Caco-2 (cell line): ENCODE results near the gene TFPT. TPM values are rescaled to one million over a fixed set of nuclear protein-coding genes. Genes with fewer than 3 reads are reported as not detected.

Experiments
- BruUV-seq: library from RNA; stranded (reverse); fragments of 400-500 nt; replicated peaks from 2 replicates; lab custom pipeline; 2021; lab: Mats Ljungman, UMichigan
- CTCF ChIA-PET: fragments of 300-600 bp; sonication (Branson Sonifier 250); formaldehyde crosslinking; loops from one replicate; lab custom pipeline; 2022; ENCODE audit warnings: antibody characterized with exemption; lab: Charles Lee
- POLR2A ChIA-PET: fragments of 300-600 bp; sonication (Branson Sonifier 250); formaldehyde crosslinking; loops from one replicate; lab custom pipeline; 2022; ENCODE audit warnings: antibody characterized with exemption; lab: Charles Lee
- DNase-seq, 2 experiments: peaks; one replicate each; pipeline versions ENCODE4 v3.0.0 to v3.0.0-alpha.2; 2020 to 2022
- H3K27me3 ChIP-seq: replicated peaks from 2 replicates; pipeline ENCODE4 v1.6.0; 2011; ENCODE audit warnings: low read length; ENCODE audit not compliant: control insufficient read depth, insufficient read depth
- H3K36me3 ChIP-seq: 2 replicates; pipeline ENCODE4 v1.5.1; 2011; ENCODE audit warnings: low read length; ENCODE audit not compliant: control insufficient read depth, insufficient read depth
- H3K4me1 ChIP-seq: fragments of 250-450 bp; sonication (Bioruptor Pico); 2 replicates; pipeline ENCODE4 v1.5.1; 2020; ENCODE audit warnings: mild to moderate bottlenecking
- H3K4me3 ChIP-seq: 2 replicates; pipeline ENCODE4 v1.5.1; 2011; ENCODE audit warnings: low read depth, mild to moderate bottlenecking, control low read depth, low read length
- H3K9me3 ChIP-seq: fragments of 250-450 bp; sonication (Bioruptor Pico); 2 replicates; pipeline ENCODE4 v1.5.1; 2020; ENCODE audit warnings: mild to moderate bottlenecking, moderate library complexity
- H3K27ac Mint-ChIP-seq: one replicate; pipeline ENCODE4 v1.8.0; 2022; ENCODE audit warnings: mixed read lengths; ENCODE audit not compliant: unreplicated experiment
- H3K27me3 Mint-ChIP-seq: one replicate; pipeline ENCODE4 v1.8.0; 2022; ENCODE audit warnings: mixed read lengths; ENCODE audit not compliant: insufficient read depth, unreplicated experiment
- H3K36me3 Mint-ChIP-seq: one replicate; pipeline ENCODE4 v1.8.0; 2022; ENCODE audit warnings: mild to moderate bottlenecking, mixed read lengths; ENCODE audit not compliant: insufficient read depth, unreplicated experiment
- H3K4me1 Mint-ChIP-seq: one replicate; pipeline ENCODE4 v1.8.0; 2022; ENCODE audit warnings: low read depth, mixed read lengths; ENCODE audit not compliant: unreplicated experiment
- H3K4me3 Mint-ChIP-seq: one replicate; pipeline ENCODE4 v1.8.0; 2022; ENCODE audit warnings: mild to moderate bottlenecking, moderate library complexity, mixed read lengths; ENCODE audit not compliant: unreplicated experiment
- H3K9me3 Mint-ChIP-seq: one replicate; pipeline ENCODE4 v1.8.0; 2022; ENCODE audit warnings: mixed read lengths; ENCODE audit not compliant: unreplicated experiment
- intact Hi-C: fragments of 100-400 bp; cut with micrococcal nuclease; formaldehyde crosslinking; loops from one replicate; pipeline ENCODE4 v1.10.0; 2022; ENCODE audit not compliant: unreplicated experiment
- total RNA-seq: library from RNA; stranded (reverse); gene quantifications from 2 replicates; pipeline ENCODE4 v1.2.3, GENCODE V29; 2022
- TF ChIP-seq, protein P1 (sequence below), 2 experiments: fragments of 200-600 bp in 1 of 2; IDR thresholded peaks; 1 replicate in 1 of 2; 2 replicates in 1 of 2; pipeline versions ENCODE4 v1.5.1 to v1.8.0; 2011 to 2022; ENCODE audit warnings: antibody characterized with exemption in 1 of 2, control low read depth in 1 of 2, inconsistent platforms in 1 of 2, low read depth in 1 of 2, low read length in 1 of 2, mild to moderate bottlenecking in 1 of 2, moderate library complexity in 1 of 2; ENCODE audit not compliant: insufficient read depth in 1 of 2, severe bottlenecking in 1 of 2, unreplicated experiment in 1 of 2

Gene TFPT
- total RNA-seq, 1 experiment from 2014 or later: 23.0 TPM

DNA sequence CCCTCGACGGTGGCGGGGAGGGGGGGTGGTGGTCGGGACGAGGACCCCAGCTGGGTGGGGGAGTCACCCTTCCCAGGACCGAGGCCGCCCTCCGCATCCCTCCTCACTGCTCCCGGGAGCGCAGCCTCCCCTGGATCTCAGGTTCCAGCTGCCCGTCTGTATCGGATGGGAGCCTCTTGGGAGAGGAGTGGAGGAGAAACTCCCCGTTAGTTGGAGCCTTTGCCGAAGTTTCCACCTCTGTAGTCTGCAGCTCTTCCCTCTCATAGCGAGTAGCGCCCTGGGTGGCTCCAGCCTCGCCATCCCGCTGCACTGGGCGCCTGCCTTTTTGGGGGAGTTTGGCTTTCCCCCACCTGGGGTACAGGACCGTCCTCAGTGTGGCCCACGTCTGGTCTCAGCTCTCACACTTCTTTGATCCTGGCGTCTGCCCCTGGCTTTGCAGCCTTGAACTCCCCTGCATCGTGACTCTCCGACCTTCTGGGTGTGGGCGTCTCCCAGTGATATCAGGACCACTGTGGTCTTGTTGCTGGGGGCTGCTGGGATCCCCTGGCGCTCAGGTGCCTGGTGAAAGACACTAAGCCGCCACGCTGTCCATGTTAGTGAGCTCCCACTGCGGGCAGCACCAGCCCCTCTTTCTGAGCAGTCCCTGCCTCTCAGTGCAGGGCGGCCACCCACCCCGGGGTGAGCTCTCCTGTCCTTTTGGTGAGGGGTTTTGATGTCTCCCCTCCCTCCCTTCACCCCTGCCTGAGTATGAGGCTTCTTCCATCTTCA, 23.2 kb upstream of the TFPT start:
- H3K4me1 Mint-ChIP-seq: peaks cover 14% of the 10 kb centered on the region
- DNase-seq: no peak
- no peaks in the 10 kb centered on the region for H3K9me3 Mint-ChIP-seq
- peak overlapping the region; percentile 82 for H3K27ac Mint-ChIP-seq
- Histone ChIP-seq H3K36me3 (0 out of 2 replicates have a peak, but pooled peaks cover 1% of the 10 kb centered on the region), H3K27me3 (no peaks in the 10 kb centered on the region), H3K4me3 (peak overlapping the region; percentile 96), H3K4me1 (peaks cover 9% of the 10 kb centered on the region), H3K9me3 (no peaks in the 10 kb centered on the region)
- peaks cover 62% of the 10 kb centered on the region for H3K36me3 Mint-ChIP-seq
- H3K4me3 Mint-ChIP-seq: peak overlapping the region; percentile 88
- POLR2A ChIA-PET: interaction anchor here (2.2 kb wide), 1 partner anchor 51 kb away, joined by 58 read pairs; the partner anchor contains the start of genes MBOAT7 and TSEN34
- TF ChIP-seq, protein P1, sequence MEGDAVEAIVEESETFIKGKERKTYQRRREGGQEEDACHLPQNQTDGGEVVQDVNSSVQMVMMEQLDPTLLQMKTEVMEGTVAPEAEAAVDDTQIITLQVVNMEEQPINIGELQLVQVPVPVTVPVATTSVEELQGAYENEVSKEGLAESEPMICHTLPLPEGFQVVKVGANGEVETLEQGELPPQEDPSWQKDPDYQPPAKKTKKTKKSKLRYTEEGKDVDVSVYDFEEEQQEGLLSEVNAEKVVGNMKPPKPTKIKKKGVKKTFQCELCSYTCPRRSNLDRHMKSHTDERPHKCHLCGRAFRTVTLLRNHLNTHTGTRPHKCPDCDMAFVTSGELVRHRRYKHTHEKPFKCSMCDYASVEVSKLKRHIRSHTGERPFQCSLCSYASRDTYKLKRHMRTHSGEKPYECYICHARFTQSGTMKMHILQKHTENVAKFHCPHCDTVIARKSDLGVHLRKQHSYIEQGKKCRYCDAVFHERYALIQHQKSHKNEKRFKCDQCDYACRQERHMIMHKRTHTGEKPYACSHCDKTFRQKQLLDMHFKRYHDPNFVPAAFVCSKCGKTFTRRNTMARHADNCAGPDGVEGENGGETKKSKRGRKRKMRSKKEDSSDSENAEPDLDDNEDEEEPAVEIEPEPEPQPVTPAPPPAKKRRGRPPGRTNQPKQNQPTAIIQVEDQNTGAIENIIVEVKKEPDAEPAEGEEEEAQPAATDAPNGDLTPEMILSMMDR (IDR thresholded peaks at IDR 0.05; ENCODE audit: insufficient read depth in 1 of 2, low read depth in 1 of 2, low read length in 1 of 2, severe bottlenecking in 1 of 2, unreplicated experiment in 1 of 2): no peak
- CTCF ChIA-PET: no interaction called here
- BruUV-seq: no TSS peak
- intact Hi-C loops: loop anchor here (5.0 kb wide), 1 partner anchor 271 kb away; the partner anchor contains the start of gene MYADM
- H3K27me3 Mint-ChIP-seq: no peaks in the 10 kb centered on the region

DNA sequence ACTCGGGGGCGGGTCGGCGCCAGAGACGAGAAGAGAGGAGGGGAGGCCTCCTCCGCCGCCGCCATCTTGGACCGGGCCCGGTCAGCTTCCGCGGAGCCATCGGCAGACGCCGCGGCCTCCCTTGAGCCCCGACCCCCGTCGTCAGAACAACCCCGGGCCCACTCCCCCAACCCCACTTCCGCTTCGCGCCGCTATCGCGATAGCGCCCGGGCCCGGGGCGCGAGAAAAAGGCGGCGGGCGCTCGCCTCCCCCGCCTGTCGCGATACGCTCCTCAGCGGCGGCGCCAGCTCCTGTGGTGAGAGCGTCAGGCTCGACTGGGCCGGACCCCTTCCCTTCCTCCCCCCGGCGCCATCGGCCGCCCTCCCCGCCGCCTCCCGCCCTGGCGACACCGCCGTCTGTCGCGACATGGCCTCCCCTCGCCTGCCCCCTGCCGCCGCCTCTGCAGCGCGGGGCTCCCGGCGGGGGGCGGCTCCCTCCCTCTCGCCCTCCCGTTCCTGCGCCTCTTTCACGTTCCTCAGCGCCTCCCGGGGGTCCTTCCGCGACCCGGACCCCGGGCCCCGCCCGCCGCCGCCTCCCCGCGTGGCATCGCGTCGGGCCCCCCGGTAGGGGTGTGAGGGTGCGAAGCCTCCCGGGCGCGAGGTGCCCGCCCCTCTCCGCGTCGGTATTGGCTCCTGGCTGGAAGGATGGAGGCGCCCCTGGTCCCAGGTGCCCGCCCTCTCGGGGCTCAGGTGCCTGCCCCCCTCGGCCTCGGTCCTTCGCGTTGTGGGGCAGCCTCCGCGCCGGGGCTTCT, 22.4 kb upstream of the TFPT start, which contains the start of gene CNOT3:
Gene CNOT3, plus strand, starts transcription at position 64 of the 790 bp plus-strand sequence. CDS start 5,217 bp downstream, outside the sequence.
- peak within 1 kb of the TSS; percentile 88 for H3K4me3 Mint-ChIP-seq
- H3K36me3 Mint-ChIP-seq: peaks cover 54% of the 10 kb centered on the region
- H3K27ac Mint-ChIP-seq: peak within 1 kb of the TSS; percentile 82
- no peak for DNase-seq
- peaks cover 14% of the 10 kb centered on the region for H3K4me1 Mint-ChIP-seq
- Histone ChIP-seq H3K36me3 (0 out of 2 replicates have a peak, but pooled peaks cover 1% of the 10 kb centered on the region), H3K27me3 (no peaks in the 10 kb centered on the region), H3K9me3 (no peaks in the 10 kb centered on the region), H3K4me1 (peaks cover 9% of the 10 kb centered on the region), H3K4me3 (peak within 1 kb of the TSS; percentile 96)
- TF ChIP-seq, protein P1 (IDR thresholded peaks at IDR 0.05; ENCODE audit: insufficient read depth in 1 of 2, low read depth in 1 of 2, low read length in 1 of 2, severe bottlenecking in 1 of 2, unreplicated experiment in 1 of 2): no peak
- intact Hi-C loops: loop anchor here (1.0 to 5.0 kb wide), 6 partner anchors 21 to 271 kb away; partner anchors contain the start of genes LENG1, MYADM, NDUFA3 and PRPF31
- no TSS peak for BruUV-seq
- H3K27me3 Mint-ChIP-seq: no peaks in the 10 kb centered on the region
- no peaks in the 10 kb centered on the region for H3K9me3 Mint-ChIP-seq
- ChIA-PET CTCF (interaction anchor here (0.9 to 1.8 kb wide), 12 partner anchors 14 to 345 kb away, joined by 3 to 16 read pairs (median 6); partner anchors contain the start of genes LENG1, MBOAT7, PRKCG and PRPF31), POLR2A (interaction anchor here (0.6 to 2.2 kb wide), 19 partner anchors 8 to 1412 kb away, joined by 3 to 58 read pairs (median 6); partner anchors contain the start of genes LENG1, LENG9, MBOAT7 and MYADM)
